Stomach (tissue), 4 donors: ENCODE data around the gene CRACDL.

Experiments
- POLR2AphosphoS5 ChIP-seq, 3 donors: sonication (generic); formaldehyde crosslinking; IDR thresholded peaks; one replicate each; pipeline ENCODE4 v1.6.1; 2016; ENCODE audit warnings: antibody characterized with exemption in 3 of 3
- TF ChIP-seq, protein P1 (sequence below), 7 experiments: fragments of 450-650 bp in 4 of 7; fragments of 200-600 bp in 3 of 7; sonication (generic) in 3 of 7; IDR thresholded peaks; one replicate each; pipeline ENCODE4 v1.5.1; 2016 to 2019; ENCODE audit warnings: antibody characterized with exemption in 7 of 7, control low read depth in 2 of 7, mild to moderate bottlenecking in 1 of 7

DNA sequence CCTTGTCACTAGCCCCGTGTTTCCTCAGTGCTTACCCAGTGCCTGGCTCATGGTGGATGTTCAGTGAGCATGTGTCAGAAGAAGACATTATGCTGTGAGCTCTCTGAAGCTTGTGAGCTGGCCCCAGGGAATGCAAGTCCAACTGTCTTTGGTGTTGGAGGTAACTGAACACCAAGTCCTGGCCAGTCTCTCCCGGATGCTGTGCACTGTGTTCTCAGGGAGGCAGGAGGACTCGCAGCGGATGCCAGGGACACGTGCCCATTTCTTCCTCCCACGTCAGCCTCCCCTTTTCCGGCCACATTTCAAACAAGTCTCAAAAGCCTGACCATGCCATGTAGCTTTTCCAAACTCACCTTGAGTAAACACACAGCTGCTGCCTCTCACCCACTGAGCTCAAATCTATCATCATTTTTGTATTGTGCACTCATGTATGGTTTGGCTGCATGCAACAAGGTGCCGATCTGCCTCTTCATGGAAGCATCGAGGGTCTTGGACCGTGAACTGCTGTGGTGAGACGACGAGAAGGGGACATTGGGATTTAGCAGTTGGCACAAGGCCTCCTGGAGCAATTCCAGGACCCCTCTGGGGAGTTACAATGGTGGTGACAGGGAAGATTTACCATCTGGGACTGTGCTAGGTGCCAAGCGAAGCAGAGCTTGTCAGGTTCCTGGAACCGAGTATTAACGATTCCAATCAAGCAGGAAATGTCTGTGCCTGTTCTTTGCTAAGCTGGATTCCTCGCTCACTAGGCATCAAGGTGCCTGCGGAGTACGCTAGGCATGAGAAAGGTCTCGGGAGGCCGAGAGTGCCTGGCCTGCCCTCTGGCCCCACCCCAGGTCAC lies 160.7 kb downstream of the CRACDL start:
- TF ChIP-seq, protein P1, sequence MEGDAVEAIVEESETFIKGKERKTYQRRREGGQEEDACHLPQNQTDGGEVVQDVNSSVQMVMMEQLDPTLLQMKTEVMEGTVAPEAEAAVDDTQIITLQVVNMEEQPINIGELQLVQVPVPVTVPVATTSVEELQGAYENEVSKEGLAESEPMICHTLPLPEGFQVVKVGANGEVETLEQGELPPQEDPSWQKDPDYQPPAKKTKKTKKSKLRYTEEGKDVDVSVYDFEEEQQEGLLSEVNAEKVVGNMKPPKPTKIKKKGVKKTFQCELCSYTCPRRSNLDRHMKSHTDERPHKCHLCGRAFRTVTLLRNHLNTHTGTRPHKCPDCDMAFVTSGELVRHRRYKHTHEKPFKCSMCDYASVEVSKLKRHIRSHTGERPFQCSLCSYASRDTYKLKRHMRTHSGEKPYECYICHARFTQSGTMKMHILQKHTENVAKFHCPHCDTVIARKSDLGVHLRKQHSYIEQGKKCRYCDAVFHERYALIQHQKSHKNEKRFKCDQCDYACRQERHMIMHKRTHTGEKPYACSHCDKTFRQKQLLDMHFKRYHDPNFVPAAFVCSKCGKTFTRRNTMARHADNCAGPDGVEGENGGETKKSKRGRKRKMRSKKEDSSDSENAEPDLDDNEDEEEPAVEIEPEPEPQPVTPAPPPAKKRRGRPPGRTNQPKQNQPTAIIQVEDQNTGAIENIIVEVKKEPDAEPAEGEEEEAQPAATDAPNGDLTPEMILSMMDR (IDR thresholded peaks at IDR 0.05): no peak
- peak in 2 of 3 donors; percentile 5 to 33 for TF ChIP-seq POLR2AphosphoS5 (IDR thresholded peaks at IDR 0.05)
